Colonic mucosa (tissue), 4 donors: ENCODE measurements around the gene ATCAY. TPM values are rescaled to one million over a fixed set of nuclear protein-coding genes. Genes with fewer than 3 reads are reported as not detected.

Experiments used
- DNase-seq: peaks from one replicate; pipeline ENCODE4 v3.0.0-alpha.2; 2020
- H3K27ac ChIP-seq: fragments of 200-600 bp; one replicate; pipeline ENCODE4 v1.8.0; 2021
- H3K27me3 ChIP-seq: fragments of 200-600 bp; one replicate; pipeline ENCODE4 v1.8.0; 2021
- H3K36me3 ChIP-seq: fragments of 200-600 bp; one replicate; pipeline ENCODE4 v1.8.0; 2021
- H3K4me1 ChIP-seq: fragments of 200-600 bp; one replicate; pipeline ENCODE4 v1.8.0; 2021; ENCODE audit warnings: mild to moderate bottlenecking
- H3K4me3 ChIP-seq: fragments of 200-600 bp; one replicate; pipeline ENCODE4 v1.8.0; 2021
- H3K9ac ChIP-seq, 2 donors: one replicate each; pipeline ENCODE4 v1.7.0; 2013; ENCODE audit warnings: control low read depth in 2 of 2, low read depth in 2 of 2, low read length in 2 of 2
- H3K9me3 ChIP-seq: fragments of 200-600 bp; one replicate; pipeline ENCODE4 v1.8.0; 2021
- CTCF ChIP-seq: fragments of 200-600 bp; IDR thresholded peaks from one replicate; pipeline ENCODE4 v1.8.0; 2022; ENCODE audit warnings: antibody characterized with exemption, mild to moderate bottlenecking
- intact Hi-C: fragments of 100-400 bp; cut with DNase I; formaldehyde crosslinking; loops from one replicate; pipeline ENCODE4 v1.14.1; 2022
- total RNA-seq, 2 donors: library from RNA; stranded (reverse); fragmentation: NEBNext Ultra II Directional in 1 of 2; extraction: Animal tissue kit (Norgen Biotek cat#: 25700) in 1 of 2; gene quantifications; one replicate each; pipeline ENCODE4 v1.2.1, GENCODE V29; 2021
- donor health status: healthy.
- donor health status: DM: no; HTN: no; CAD: no.
- donor health status: DM: no; HTN: no; CAD: no.

ATCAY gene
- total RNA-seq, 2 donors from 2014 or later = 0.12 to 1.0 TPM

GRCh38 chr19:3907626-3908265, 27.3 kb downstream of the ATCAY start:
- no peak overlapping the region for H3K9ac ChIP-seq
- no peaks in the 10 kb centered on the region for H3K27me3 ChIP-seq
- intact Hi-C loops = no loop called here
- DNase-seq = no peak
- H3K27ac ChIP-seq = no peak overlapping the region
- H3K4me1 ChIP-seq = no peaks in the 10 kb centered on the region
- no peak overlapping the region for H3K4me3 ChIP-seq
- H3K36me3 ChIP-seq = no peaks in the 10 kb centered on the region
- H3K9me3 ChIP-seq = no peaks in the 10 kb centered on the region
- TF ChIP-seq CTCF = no peak

GRCh38 chr19:3908266-3909054, 28.0 kb downstream of the ATCAY start:
- Histone ChIP-seq H3K4me1 (no peaks in the 10 kb centered on the region), H3K4me3 (no peak overlapping the region), H3K27me3 (no peaks in the 10 kb centered on the region), H3K9ac (no peak overlapping the region), H3K27ac (no peak overlapping the region), H3K36me3 (no peaks in the 10 kb centered on the region), H3K9me3 (no peaks in the 10 kb centered on the region)
- no peak for TF ChIP-seq CTCF
- DNase-seq = no peak
- intact Hi-C loops = no loop called here

GRCh38 chr19:3910105-3910504, 29.6 kb downstream of the ATCAY start:
- Histone ChIP-seq H3K9ac (no peak overlapping the region), H3K36me3 (no peaks in the 10 kb centered on the region), H3K4me1 (no peaks in the 10 kb centered on the region), H3K4me3 (no peak overlapping the region), H3K27me3 (no peaks in the 10 kb centered on the region), H3K27ac (no peak overlapping the region), H3K9me3 (no peaks in the 10 kb centered on the region)
- intact Hi-C loops = no loop called here
- TF ChIP-seq CTCF = no peak
- no peak for DNase-seq

- TF ChIP-seq CTCF = no peak
- no peaks in the 10 kb centered on the region for H3K4me1 ChIP-seq
- H3K9me3 ChIP-seq = no peaks in the 10 kb centered on the region
- H3K4me3 ChIP-seq = no peak overlapping the region
- intact Hi-C loops = no loop called here
- no peaks in the 10 kb centered on the region for H3K27me3 ChIP-seq
- no peak for DNase-seq
- H3K9ac ChIP-seq = no peak overlapping the region
- H3K36me3 ChIP-seq = no peaks in the 10 kb centered on the region
- no peak overlapping the region for H3K27ac ChIP-seq
These were observed 33.7 kb downstream of the ATCAY start for GRCh38 chr19:3914199-3914598.

- Histone ChIP-seq H3K4me1 (no peaks in the 10 kb centered on the region), H3K4me3 (no peak overlapping the region), H3K36me3 (no peaks in the 10 kb centered on the region), H3K27ac (no peak overlapping the region), H3K9ac (no peak overlapping the region), H3K9me3 (no peaks in the 10 kb centered on the region), H3K27me3 (no peaks in the 10 kb centered on the region)
- TF ChIP-seq CTCF = no peak
- DNase-seq = no peak
- intact Hi-C loops = no loop called here
These were observed 35.5 kb downstream of the ATCAY start for GRCh38 chr19:3916033-3916432.
